Measurements from ENCODE around the gene CCK. TPM values are rescaled to one million over a fixed set of nuclear protein-coding genes. Genes with fewer than 3 reads are reported as not detected.

CCK gene
- polyA plus RNA-seq, 1 donor from 2014 or later, result not detected

GRCh38 chr3:42257007-42257406, 9.0 kb downstream of the CCK start:
- Histone ChIP-seq H4K20me1 (ENCODE audit: insufficient read depth) (no peaks in the 10 kb centered on the region), H3K27ac (ENCODE audit: low read length) (no peak overlapping the region), H3K9ac (ENCODE audit: low read length) (no peak overlapping the region), H3F3A (ENCODE audit: insufficient read depth, low read length, poor library complexity, severe bottlenecking) (no peaks in the 10 kb centered on the region), H3K4me3 (ENCODE audit: low read length) (no peak overlapping the region), H3K27me3 (ENCODE audit: insufficient read depth, low read depth, low read length) (peaks cover 3% of the 10 kb centered on the region), H2AFZ (ENCODE audit: low read depth, low read length) (no peak overlapping the region), H3K36me3 (ENCODE audit: insufficient read depth, low read length) (no peaks in the 10 kb centered on the region), H3K9me2 (ENCODE audit: insufficient read depth, low read length) (no peaks in the 10 kb centered on the region), H3K79me2 (replicated peaks; ENCODE audit: insufficient read depth, low read length) (no peaks in the 10 kb centered on the region), H3K4me2 (ENCODE audit: low read length) (no peak overlapping the region), H3K9me3 (ENCODE audit: low read length) (no peaks in the 10 kb centered on the region)
- TF ChIP-seq SMC3 (conservative IDR thresholded peaks at IDR 0.05; ENCODE audit: poor library complexity) (no peak), REST (IDR thresholded peaks at IDR 0.05; ENCODE audit: borderline replicate concordance) (no peak), MXI1 (conservative IDR thresholded peaks at IDR 0.05; ENCODE audit: poor library complexity, severe bottlenecking) (no peak), TAF1 (IDR thresholded peaks at IDR 0.05; ENCODE audit: low read depth) (no peak), RAD21 (conservative IDR thresholded peaks at IDR 0.05) (no peak), EZH2 (IDR thresholded peaks at IDR 0.05; ENCODE audit: borderline replicate concordance, insufficient read depth, low read length, poor library complexity, severe bottlenecking) (no peak), EP300 (conservative IDR thresholded peaks at IDR 0.05; ENCODE audit: poor library complexity, severe bottlenecking) (no peak)

- H3F3A ChIP-seq (ENCODE audit: insufficient read depth, low read length, poor library complexity, severe bottlenecking), result no peaks in the 10 kb centered on the region
- H3K79me2 ChIP-seq (replicated peaks; ENCODE audit: insufficient read depth, low read length), result no peaks in the 10 kb centered on the region
- no peaks in the 10 kb centered on the region for H3K27me3 ChIP-seq (ENCODE audit: insufficient read depth, low read depth, low read length)
- H3K9me3 ChIP-seq (ENCODE audit: low read length), result no peaks in the 10 kb centered on the region
- H3K27ac ChIP-seq (ENCODE audit: low read length), result no peak overlapping the region
- no peak overlapping the region for H3K4me2 ChIP-seq (ENCODE audit: low read length)
- H3K4me3 ChIP-seq (ENCODE audit: low read length), result no peak overlapping the region
- H3K9me2 ChIP-seq (ENCODE audit: insufficient read depth, low read length), result no peaks in the 10 kb centered on the region
- no peaks in the 10 kb centered on the region for H4K20me1 ChIP-seq (ENCODE audit: insufficient read depth)
- H3K9ac ChIP-seq (ENCODE audit: low read length), result no peak overlapping the region
- no peak overlapping the region for H2AFZ ChIP-seq (ENCODE audit: low read depth, low read length)
- no peaks in the 10 kb centered on the region for H3K36me3 ChIP-seq (ENCODE audit: insufficient read depth, low read length)
- TF ChIP-seq REST (IDR thresholded peaks at IDR 0.05; ENCODE audit: borderline replicate concordance) (no peak), MXI1 (conservative IDR thresholded peaks at IDR 0.05; ENCODE audit: poor library complexity, severe bottlenecking) (no peak), RAD21 (conservative IDR thresholded peaks at IDR 0.05) (no peak), EP300 (conservative IDR thresholded peaks at IDR 0.05; ENCODE audit: poor library complexity, severe bottlenecking) (no peak), TAF1 (IDR thresholded peaks at IDR 0.05; ENCODE audit: low read depth) (no peak), EZH2 (IDR thresholded peaks at IDR 0.05; ENCODE audit: borderline replicate concordance, insufficient read depth, low read length, poor library complexity, severe bottlenecking) (no peak), POLR2AphosphoS5 (IDR thresholded peaks at IDR 0.05) (no peak), SMC3 (conservative IDR thresholded peaks at IDR 0.05; ENCODE audit: poor library complexity) (no peak), CTCF (IDR thresholded peaks at IDR 0.05; ENCODE audit: poor library complexity, severe bottlenecking) (no peak)
Measured at GRCh38 chr3:42256135-42256819, 9.7 kb downstream of the CCK start.
